ENCODE results near the gene PPIL3. TPM values are rescaled to one million over a fixed set of nuclear protein-coding genes. Genes with fewer than 3 reads are reported as not detected.

The PPIL3 gene
- polyA plus RNA-seq, 1 of the 3 experiments (the other 2 are of a cell fraction): 44.9 TPM

DNA sequence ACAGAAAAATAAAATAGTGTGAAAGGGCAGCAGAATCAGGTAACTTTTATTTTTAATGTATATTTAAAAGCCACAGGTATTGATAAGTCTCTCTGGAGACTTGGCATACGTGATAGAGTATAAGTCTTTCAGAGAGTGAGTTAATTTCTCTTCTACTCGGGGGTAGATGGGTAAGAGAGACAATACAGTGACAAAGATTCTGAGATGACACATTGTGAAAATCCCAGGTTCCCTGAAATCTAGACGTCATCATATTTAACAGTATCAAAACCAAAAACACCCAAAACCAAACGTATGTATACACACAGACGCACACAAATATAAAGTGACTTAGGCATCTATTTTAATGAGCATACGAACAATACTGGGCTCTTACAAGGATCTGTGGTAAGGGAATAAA is 33.6 kb upstream of the PPIL3 start:
- CTCF ChIA-PET: interaction anchor here (1.7 kb wide), 1 partner anchor 236 kb away, joined by 5 read pairs; no protein-coding TSS in a partner anchor
- H4K20me1 ChIP-seq (ENCODE audit: insufficient read depth): no peaks in the 10 kb centered on the region

More for the DNA sequence above, 33.6 kb upstream of the PPIL3 start:
- Histone ChIP-seq H3K4me1 (ENCODE audit: control insufficient read depth in 1 of 2, insufficient read depth in 2 of 2, low read depth in 1 of 2, low read length in 1 of 2) (no peaks in the 10 kb centered on the region), H3K36me3 (replicated peaks in 1 of 2; ENCODE audit: control insufficient read depth in 1 of 2, insufficient read depth in 2 of 2, low read length in 1 of 2) (peaks cover 60 to 66% of the 10 kb centered on the region in 2 experiments), H3F3A (replicated peaks; ENCODE audit: insufficient read depth) (peaks cover 13% of the 10 kb centered on the region), H3K4me2 (no peak overlapping the region), H3K9ac (no peak overlapping the region), H2AFZ (ENCODE audit: low read depth) (no peak overlapping the region), H3K27ac (ENCODE audit: low read depth in 2 of 2, low read length in 1 of 2) (no peak overlapping the region), H3K27me3 (ENCODE audit: insufficient read depth) (no peaks in the 10 kb centered on the region), H3K9me3 (no peaks in the 10 kb centered on the region), H3K4me3 (ENCODE audit: low read depth in 2 of 2, low read length in 1 of 2) (no peak overlapping the region), H3K9me2 (no peaks in the 10 kb centered on the region), H3K79me2 (ENCODE audit: insufficient read depth) (no peaks in the 10 kb centered on the region)
- POLR2A ChIA-PET: no interaction called here
- TF ChIP-seq RFX5 (IDR thresholded peaks at IDR 0.05; ENCODE audit: low read length) (no peak), TEAD4 (IDR thresholded peaks at IDR 0.05; ENCODE audit: borderline replicate concordance, insufficient read depth) (no peak), FOXJ3 (CRISPR knock-in tag; IDR thresholded peaks at IDR 0.05) (no peak), EP300 (IDR thresholded peaks at IDR 0.05; ENCODE audit: borderline replicate concordance in 1 of 2, low read depth in 1 of 2, low read length in 1 of 2) (no peak), MEF2A (IDR thresholded peaks at IDR 0.05; ENCODE audit: borderline replicate concordance, low read depth) (no peak), MXI1 (IDR thresholded peaks at IDR 0.05; ENCODE audit: low read depth, low read length) (no peak), SMC3 (IDR thresholded peaks at IDR 0.05; ENCODE audit: low read depth, low read length) (no peak), RXRA (IDR thresholded peaks at IDR 0.05; ENCODE audit: borderline replicate concordance, low read depth) (no peak), FOSL2 (IDR thresholded peaks at IDR 0.05; ENCODE audit: borderline replicate concordance, low read depth) (no peak), POLR2AphosphoS5 (IDR thresholded peaks at IDR 0.05; ENCODE audit: low read depth, low read length) (no peak), MAX (IDR thresholded peaks at IDR 0.05; ENCODE audit: low read depth) (no peak), YY1 (IDR thresholded peaks at IDR 0.05; ENCODE audit: low read depth) (no peak), ELF1 (IDR thresholded peaks at IDR 0.05) (no peak), NFIC (IDR thresholded peaks at IDR 0.05; ENCODE audit: borderline replicate concordance) (no peak), GABPA (IDR thresholded peaks at IDR 0.05; ENCODE audit: low read depth) (no peak)
- TF ChIP-seq, protein P1, sequence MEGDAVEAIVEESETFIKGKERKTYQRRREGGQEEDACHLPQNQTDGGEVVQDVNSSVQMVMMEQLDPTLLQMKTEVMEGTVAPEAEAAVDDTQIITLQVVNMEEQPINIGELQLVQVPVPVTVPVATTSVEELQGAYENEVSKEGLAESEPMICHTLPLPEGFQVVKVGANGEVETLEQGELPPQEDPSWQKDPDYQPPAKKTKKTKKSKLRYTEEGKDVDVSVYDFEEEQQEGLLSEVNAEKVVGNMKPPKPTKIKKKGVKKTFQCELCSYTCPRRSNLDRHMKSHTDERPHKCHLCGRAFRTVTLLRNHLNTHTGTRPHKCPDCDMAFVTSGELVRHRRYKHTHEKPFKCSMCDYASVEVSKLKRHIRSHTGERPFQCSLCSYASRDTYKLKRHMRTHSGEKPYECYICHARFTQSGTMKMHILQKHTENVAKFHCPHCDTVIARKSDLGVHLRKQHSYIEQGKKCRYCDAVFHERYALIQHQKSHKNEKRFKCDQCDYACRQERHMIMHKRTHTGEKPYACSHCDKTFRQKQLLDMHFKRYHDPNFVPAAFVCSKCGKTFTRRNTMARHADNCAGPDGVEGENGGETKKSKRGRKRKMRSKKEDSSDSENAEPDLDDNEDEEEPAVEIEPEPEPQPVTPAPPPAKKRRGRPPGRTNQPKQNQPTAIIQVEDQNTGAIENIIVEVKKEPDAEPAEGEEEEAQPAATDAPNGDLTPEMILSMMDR (IDR thresholded peaks at IDR 0.05): no peak
- TF ChIP-seq, protein P2, sequence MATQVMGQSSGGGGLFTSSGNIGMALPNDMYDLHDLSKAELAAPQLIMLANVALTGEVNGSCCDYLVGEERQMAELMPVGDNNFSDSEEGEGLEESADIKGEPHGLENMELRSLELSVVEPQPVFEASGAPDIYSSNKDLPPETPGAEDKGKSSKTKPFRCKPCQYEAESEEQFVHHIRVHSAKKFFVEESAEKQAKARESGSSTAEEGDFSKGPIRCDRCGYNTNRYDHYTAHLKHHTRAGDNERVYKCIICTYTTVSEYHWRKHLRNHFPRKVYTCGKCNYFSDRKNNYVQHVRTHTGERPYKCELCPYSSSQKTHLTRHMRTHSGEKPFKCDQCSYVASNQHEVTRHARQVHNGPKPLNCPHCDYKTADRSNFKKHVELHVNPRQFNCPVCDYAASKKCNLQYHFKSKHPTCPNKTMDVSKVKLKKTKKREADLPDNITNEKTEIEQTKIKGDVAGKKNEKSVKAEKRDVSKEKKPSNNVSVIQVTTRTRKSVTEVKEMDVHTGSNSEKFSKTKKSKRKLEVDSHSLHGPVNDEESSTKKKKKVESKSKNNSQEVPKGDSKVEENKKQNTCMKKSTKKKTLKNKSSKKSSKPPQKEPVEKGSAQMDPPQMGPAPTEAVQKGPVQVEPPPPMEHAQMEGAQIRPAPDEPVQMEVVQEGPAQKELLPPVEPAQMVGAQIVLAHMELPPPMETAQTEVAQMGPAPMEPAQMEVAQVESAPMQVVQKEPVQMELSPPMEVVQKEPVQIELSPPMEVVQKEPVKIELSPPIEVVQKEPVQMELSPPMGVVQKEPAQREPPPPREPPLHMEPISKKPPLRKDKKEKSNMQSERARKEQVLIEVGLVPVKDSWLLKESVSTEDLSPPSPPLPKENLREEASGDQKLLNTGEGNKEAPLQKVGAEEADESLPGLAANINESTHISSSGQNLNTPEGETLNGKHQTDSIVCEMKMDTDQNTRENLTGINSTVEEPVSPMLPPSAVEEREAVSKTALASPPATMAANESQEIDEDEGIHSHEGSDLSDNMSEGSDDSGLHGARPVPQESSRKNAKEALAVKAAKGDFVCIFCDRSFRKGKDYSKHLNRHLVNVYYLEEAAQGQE (IDR thresholded peaks at IDR 0.05; ENCODE audit: low read depth, low read length): no peak
- 93% methylated on average over 6 of the region's 6 CpGs for WGBS (ENCODE audit: low lambda C conversion rate)
- no peak for DNase-seq

Data from SK-N-SH (cell line).